LNCaP clone FGC (cell line): ENCODE data around the gene KLHL35.
A peak's percentile ranks its signal among the peaks of the same experiment; 100 is the strongest.

Experiments
- DNase-seq: peaks from one replicate; pipeline ENCODE4 v3.0.0-alpha.2; 2011; ENCODE audit warnings: low read depth
- H3K4me3 ChIP-seq: 2 replicates; pipeline ENCODE4 v1.5.1; 2011; ENCODE audit warnings: mild to moderate bottlenecking, low read depth, low read length, control low read depth
- TF ChIP-seq, protein P1 (sequence below): IDR thresholded peaks from 2 replicates; pipeline ENCODE4 v1.5.1; 2012; ENCODE audit warnings: mild to moderate bottlenecking; ENCODE audit not compliant: control insufficient read depth, insufficient read depth; ENCODE audit errors: extremely low read depth

Gene KLHL35

DNA sequence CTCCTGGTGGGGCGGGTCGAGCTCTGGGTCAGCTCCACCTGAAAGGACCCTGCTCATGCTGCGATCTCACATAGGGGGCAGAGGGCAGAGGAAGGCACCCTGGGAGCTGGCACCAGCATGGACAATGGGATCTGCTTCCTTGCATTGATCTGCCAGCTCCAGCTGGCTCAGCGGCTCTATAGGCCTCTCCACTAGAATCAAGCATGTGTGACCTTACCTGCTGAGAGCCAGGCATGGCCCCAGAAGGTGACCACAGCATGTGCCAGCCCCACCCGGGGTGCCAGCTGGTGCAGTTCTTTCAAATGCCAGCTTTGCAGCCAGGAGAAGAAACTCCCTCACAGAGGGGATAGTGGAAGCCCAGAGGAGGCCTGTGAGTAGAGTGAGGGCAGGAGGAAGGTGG is 22.0 kb upstream of the KLHL35 start:
- H3K4me3 ChIP-seq: no peak overlapping the region
- TF ChIP-seq, protein P1, sequence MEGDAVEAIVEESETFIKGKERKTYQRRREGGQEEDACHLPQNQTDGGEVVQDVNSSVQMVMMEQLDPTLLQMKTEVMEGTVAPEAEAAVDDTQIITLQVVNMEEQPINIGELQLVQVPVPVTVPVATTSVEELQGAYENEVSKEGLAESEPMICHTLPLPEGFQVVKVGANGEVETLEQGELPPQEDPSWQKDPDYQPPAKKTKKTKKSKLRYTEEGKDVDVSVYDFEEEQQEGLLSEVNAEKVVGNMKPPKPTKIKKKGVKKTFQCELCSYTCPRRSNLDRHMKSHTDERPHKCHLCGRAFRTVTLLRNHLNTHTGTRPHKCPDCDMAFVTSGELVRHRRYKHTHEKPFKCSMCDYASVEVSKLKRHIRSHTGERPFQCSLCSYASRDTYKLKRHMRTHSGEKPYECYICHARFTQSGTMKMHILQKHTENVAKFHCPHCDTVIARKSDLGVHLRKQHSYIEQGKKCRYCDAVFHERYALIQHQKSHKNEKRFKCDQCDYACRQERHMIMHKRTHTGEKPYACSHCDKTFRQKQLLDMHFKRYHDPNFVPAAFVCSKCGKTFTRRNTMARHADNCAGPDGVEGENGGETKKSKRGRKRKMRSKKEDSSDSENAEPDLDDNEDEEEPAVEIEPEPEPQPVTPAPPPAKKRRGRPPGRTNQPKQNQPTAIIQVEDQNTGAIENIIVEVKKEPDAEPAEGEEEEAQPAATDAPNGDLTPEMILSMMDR: no peak
- no peak for DNase-seq

DNA sequence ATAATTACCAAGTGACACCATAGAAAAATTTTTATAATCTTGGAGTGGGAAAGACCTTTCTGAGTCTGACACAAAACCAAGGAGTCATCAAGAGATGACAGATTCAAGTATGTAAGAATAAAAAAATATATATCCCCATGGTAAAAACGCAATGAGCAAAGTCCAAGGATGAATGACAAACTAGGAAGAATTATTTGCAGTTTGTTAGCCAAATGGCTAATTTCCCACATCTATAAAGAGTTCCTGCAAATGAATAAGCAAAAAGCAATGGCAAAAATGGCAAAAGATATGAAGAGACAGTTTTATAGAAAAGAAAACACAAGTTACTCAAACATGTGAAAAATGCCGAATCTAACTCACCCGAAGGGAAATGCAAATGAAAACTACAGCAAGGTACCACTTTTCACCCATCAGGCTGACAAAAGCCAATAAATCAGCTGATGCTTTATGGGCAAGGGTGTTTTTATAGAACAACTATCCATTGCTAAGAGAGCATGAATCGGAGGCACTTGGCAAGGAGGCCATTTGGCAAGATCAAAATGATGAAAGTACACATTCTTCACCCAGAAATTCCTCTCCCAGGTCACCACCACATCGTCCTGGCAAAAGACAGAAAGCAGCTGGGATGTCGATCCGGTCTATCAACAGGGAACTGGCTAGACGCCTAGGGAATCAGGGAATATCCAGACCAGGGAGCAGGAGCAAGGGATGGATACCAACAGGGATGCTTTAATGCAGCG is 21.1 kb upstream of the KLHL35 start:
- DNase-seq: peak; percentile 27
- no peak overlapping the region for H3K4me3 ChIP-seq
- TF ChIP-seq, protein P1: no peak

DNA sequence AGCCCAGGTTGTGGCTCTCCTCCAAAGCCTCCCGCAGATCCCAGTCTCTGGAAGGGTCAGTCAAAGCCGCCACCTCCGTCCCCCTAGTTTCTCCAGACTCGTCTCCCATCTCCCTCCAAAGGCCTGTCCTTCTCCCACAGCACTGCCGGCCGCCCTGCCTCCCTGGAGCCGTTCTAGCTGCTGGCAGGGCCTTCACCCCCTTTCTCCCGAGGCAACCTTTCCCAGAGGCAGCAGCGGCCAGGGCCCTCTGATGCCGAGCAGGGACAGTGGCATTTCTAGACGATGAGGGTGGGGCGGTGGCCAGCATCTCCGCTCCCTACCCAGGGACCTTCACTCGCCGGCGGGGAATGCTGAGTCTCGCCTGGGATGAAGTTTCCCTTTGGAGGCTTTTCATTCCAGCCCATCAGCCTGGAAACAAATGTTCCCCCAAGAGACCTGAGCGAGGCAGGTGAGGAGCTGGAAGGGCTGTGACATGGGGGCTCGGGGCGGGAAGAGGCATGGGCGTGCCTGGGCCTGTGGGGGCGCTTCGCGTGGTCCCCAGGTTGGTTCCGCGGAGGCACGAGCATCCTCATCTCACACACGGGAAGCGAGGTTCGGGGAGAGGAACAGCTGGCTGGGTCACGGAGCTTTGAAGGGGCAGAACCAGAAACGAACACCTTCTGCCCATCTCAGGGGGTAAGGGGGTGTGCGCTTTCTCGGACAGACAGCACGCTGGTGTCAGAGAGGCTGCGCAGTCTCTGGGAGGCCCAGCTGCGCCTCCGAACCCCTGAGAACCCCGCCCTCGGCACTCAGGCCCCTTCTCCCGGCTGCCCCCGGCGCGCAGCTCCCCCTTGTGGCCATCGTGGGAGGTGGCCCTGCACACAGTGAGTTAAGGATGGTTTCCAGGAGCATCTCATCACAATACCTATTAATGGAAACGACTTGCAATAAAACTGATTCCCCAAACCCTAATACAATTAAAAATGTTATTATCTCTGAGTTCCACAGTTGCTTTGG is 18.1 kb upstream of the KLHL35 start:
- no peak overlapping the region for H3K4me3 ChIP-seq
- DNase-seq: no peak
- TF ChIP-seq, protein P1: peak; percentile 37

DNA sequence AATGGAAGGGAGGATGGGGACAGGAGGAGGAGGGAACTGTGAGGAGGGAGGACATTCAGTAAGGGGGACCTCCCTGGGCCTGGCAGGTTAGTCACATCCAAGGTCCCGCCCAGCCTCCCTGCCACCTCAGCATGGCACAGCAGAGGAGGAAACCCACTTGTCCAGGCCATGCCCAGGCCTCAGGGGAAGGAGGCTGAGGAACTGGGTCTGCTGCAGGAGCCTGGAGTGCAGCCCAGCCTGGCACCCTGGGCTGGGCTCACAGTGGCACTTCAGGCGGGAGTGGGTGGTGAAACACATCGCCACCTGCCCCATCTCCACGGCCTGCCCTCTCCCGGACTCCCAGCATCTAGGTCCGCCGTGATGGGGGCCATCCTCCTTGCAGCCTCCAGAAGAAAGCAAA is 17.2 kb upstream of the KLHL35 start:
- TF ChIP-seq, protein P1: no peak
- DNase-seq: no peak
- no peak overlapping the region for H3K4me3 ChIP-seq

DNA sequence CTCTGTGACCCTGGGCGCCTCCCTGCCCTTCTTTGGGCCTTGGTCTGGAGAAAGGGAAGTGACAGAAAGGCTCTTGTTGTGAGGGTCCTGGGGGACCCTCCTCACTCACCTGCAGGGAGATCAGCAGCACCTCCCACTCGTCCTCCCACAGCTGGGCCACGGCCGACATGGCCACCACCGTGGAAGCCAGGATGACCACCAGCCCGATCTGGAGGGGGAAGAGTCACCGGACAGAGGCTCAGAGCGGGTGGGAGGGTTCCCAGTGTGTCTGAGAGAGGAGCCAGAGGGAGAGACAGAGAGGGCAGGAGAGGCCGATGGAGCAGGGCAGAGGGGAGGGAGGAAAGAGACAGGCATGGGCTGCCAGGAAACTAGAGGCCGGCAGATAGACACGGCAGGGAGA is 16.8 kb upstream of the KLHL35 start:
- TF ChIP-seq, protein P1: no peak
- no peak overlapping the region for H3K4me3 ChIP-seq
- DNase-seq: no peak

DNA sequence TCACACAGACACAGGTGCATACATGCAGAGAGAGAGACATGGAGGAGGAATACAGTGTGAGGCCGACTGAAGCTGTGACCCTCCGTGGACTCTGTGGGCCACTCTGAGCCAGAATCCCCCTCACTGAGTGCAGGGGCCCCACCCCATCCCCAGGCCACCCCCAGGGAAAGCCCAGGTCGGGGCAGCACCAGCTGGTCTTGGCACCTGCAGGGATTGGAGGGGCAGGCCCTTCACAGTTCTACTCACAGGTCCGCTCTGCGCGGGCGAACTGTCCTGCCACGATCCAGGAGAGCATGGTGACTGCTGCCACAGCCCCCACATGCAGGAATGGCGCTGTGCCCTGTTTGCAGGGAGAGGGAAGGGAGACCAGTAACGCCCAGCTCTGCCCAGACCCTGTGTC is 16.3 kb upstream of the KLHL35 start:
- TF ChIP-seq, protein P1: no peak
- H3K4me3 ChIP-seq: no peak overlapping the region
- no peak for DNase-seq
